HUES6 (cell line): Measurements from ENCODE around the gene AFF3.

Experiments
- H3K27ac ChIP-seq: 2 replicates; pipeline ENCODE4 v1.7.0; 2013; ENCODE audit warnings: low read depth, mild to moderate bottlenecking, low read length, inconsistent platforms
- H3K27me3 ChIP-seq: 2 replicates; pipeline ENCODE4 v1.6.1; 2013; ENCODE audit warnings: low read length; ENCODE audit not compliant: control insufficient read depth, insufficient read depth
- H3K36me3 ChIP-seq: 2 replicates; pipeline ENCODE4 v1.6.1; 2013; ENCODE audit warnings: low read length; ENCODE audit not compliant: control insufficient read depth, insufficient read depth
- H3K4me1 ChIP-seq: 2 replicates; pipeline ENCODE4 v1.6.1; 2013; ENCODE audit warnings: low read length; ENCODE audit not compliant: control insufficient read depth, insufficient read depth
- H3K4me3 ChIP-seq: 2 replicates; pipeline ENCODE4 v1.5.1; 2013; ENCODE audit warnings: low read depth, low read length
- H3K9ac ChIP-seq: one replicate; pipeline ENCODE4 v1.6.1; 2013; ENCODE audit warnings: mild to moderate bottlenecking, low read length
- H3K9me3 ChIP-seq: 2 replicates; pipeline ENCODE4 v1.6.1; 2013; ENCODE audit warnings: low read depth, low read length; ENCODE audit not compliant: control insufficient read depth, insufficient read depth

The AFF3 gene

DNA sequence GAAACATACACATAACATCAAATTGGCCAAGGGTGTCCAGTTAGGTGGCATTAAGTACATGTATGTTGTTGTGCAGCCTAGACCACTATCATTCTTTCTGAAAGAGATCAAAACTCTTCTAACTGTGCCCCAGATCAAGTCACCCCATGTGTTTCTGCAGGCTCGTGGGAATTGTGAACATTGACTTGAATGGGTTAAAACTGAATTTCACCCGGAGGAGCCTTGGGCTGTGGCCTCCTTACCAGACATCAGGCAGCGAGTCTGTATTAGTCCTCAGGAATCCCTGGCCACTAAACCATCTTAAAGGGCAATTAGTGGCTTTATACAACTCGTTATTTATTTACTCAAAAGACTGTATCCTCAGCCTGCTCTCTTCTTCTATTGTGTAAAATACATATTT lies 503.6 kb downstream of the AFF3 start:
- Histone ChIP-seq H3K4me1 (no peaks in the 10 kb centered on the region), H3K27me3 (no peaks in the 10 kb centered on the region), H3K27ac (no peak overlapping the region), H3K36me3 (no peaks in the 10 kb centered on the region), H3K9ac (no peak overlapping the region), H3K9me3 (no peaks in the 10 kb centered on the region), H3K4me3 (no peak overlapping the region)

DNA sequence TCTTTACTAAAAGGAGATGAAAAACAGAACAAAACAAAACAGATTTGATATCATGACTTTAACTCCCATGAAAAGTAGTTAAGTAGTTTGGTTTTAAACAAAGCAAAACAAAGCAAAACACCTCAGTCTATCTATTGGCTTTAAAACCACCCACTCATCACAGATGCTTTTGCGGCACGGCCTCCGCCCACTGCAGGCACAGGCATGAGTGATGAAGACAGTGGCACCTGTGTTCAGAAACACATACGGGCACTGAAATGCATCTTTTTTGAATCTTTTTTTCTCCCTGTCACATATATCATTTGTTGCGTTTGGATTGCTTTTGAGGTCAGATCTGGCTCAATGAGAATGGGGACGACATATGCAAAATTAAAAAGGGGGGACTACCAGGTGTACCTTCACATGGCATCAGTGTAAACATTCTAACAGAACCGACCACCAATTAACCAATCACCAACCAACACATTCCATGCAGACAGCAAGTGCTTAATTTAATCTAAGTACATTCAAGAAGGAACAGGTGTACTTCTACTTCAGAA lies 505.2 kb downstream of the AFF3 start:
- Histone ChIP-seq H3K36me3 (no peaks in the 10 kb centered on the region), H3K9ac (no peak overlapping the region), H3K27me3 (no peaks in the 10 kb centered on the region), H3K4me3 (no peak overlapping the region), H3K27ac (no peak overlapping the region), H3K4me1 (no peaks in the 10 kb centered on the region), H3K9me3 (no peaks in the 10 kb centered on the region)

DNA sequence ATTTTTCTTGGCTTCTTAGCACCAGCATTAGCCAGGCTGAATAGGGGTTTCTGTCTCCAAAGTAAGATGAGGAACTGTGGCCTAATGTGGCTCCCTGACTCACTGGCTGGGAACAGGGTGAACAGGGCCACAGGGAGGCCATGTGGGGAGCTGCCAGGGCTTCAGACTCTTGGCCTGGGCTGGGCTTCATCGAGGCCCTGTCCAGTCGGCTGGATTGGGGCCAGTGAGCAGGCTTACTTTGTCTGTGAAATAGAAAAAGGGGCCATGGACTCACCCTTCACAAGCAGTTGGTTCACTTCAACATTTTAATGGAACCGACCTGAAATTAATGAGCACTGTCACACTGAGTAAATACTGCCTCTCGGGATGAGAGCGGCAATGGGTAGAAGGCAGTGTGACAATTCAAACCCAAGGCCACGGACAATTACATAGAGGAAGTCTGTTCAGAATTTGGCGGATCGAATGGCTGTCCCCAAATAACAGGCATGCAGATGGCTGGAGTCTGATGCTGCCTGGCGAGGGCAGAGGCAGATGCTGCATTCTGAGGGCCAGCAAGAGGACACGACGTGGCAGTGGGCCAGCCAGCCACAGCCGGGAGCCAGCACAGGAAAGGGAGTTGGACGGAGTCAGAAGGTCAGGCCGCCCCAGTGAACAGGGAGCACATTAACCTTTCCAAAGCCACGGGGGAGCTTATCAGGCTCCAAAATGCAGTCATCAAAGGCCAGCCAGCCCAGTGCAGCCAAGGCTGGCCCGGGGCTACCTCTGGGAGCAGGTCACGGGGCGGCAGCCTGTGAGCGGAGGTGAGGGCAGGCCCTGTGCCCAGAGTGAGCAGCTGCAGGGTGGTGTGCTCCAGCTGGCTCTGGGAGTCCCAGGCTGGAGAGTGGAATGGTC lies 506.0 kb downstream of the AFF3 start:
- Histone ChIP-seq H3K27me3 (no peaks in the 10 kb centered on the region), H3K27ac (no peak overlapping the region), H3K4me1 (no peaks in the 10 kb centered on the region), H3K9ac (no peak overlapping the region), H3K9me3 (no peaks in the 10 kb centered on the region), H3K4me3 (no peak overlapping the region), H3K36me3 (no peaks in the 10 kb centered on the region)

DNA sequence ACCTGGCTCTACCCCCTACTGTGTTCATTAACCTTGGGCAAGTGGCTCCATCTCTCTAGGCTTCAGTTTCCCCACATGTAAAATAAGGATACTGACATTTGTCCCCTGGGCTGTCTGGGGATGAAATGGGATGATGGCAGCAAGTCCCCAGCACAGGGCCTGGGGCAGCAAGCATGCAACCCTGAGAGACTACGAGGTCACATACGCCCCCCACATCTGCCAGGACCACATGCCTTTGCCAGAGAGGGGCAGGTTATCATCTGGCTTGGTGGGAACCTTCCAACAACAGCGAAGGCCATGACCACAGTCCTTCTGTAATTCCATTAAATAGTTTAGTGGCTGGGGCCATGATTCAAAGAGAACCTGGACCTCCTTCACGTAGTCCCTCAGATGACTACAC lies 506.7 kb downstream of the AFF3 start:
- Histone ChIP-seq H3K9me3 (no peaks in the 10 kb centered on the region), H3K4me1 (no peaks in the 10 kb centered on the region), H3K9ac (no peak overlapping the region), H3K4me3 (no peak overlapping the region), H3K27ac (no peak overlapping the region), H3K36me3 (no peaks in the 10 kb centered on the region), H3K27me3 (no peaks in the 10 kb centered on the region)

DNA sequence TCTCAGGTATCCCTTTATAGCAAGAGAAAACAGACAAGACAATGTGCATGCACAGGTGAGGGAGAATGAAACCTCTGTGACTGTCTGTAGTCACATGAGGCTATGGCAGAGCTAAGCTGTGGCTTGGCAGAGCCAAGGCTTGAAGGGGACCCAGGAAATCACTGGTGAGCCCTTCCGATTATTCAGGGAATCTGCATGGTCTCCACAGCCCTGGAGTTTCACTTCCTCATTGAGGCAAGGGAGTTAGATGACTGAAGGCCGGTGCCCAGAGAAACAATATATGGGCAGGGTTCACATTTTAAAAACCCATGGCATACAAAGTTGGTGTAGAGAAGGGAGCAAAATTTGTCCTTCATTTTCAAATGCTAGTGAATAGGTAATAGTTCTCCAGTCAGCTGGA lies 508.2 kb downstream of the AFF3 start:
- Histone ChIP-seq H3K27me3 (no peaks in the 10 kb centered on the region), H3K4me1 (no peaks in the 10 kb centered on the region), H3K36me3 (no peaks in the 10 kb centered on the region), H3K9me3 (no peaks in the 10 kb centered on the region), H3K4me3 (no peak overlapping the region), H3K27ac (no peak overlapping the region), H3K9ac (no peak overlapping the region)

DNA sequence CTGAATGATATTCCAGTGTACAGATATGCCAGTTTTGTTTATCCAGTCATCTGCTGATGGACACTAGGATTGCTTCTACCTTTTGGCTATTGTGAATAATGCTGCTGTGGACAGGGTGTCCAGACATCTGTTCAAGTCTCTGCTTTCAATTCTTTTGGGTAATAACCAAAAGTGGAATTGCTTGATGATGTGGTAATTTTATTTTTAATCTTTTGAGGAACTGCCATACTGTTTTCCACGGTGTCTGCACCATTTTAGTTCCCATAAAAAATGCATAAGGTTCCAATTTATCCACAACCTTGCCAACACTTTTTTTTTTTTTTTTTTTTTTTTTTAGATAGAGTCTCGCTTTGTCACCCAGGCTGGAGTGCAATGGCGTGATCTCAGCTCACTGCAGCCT lies 510.7 kb downstream of the AFF3 start:
- Histone ChIP-seq H3K9me3 (no peaks in the 10 kb centered on the region), H3K36me3 (no peaks in the 10 kb centered on the region), H3K27ac (no peak overlapping the region), H3K9ac (no peak overlapping the region), H3K4me1 (no peaks in the 10 kb centered on the region), H3K4me3 (no peak overlapping the region), H3K27me3 (no peaks in the 10 kb centered on the region)

DNA sequence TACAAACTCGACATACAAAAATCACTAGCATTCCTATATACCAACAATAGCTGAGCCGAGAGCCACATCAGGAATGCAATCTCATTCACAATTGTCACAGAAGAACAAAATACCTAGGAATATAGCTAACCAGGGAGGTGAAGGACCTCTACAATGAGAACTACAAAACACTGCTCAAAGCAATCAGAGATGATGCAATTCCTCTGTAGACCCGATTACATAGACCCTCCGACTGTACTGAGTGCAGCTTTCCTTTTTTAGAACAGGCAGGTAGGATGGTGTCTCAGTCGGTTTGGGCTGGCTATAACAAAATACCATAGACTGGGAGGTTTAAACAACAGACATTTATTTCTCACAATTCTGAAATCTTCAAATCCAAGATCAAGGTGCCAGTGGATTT lies 513.1 kb downstream of the AFF3 start:
- Histone ChIP-seq H3K4me3 (no peak overlapping the region), H3K9ac (no peak overlapping the region), H3K36me3 (no peaks in the 10 kb centered on the region), H3K4me1 (no peaks in the 10 kb centered on the region), H3K9me3 (no peaks in the 10 kb centered on the region), H3K27me3 (no peaks in the 10 kb centered on the region), H3K27ac (no peak overlapping the region)

DNA sequence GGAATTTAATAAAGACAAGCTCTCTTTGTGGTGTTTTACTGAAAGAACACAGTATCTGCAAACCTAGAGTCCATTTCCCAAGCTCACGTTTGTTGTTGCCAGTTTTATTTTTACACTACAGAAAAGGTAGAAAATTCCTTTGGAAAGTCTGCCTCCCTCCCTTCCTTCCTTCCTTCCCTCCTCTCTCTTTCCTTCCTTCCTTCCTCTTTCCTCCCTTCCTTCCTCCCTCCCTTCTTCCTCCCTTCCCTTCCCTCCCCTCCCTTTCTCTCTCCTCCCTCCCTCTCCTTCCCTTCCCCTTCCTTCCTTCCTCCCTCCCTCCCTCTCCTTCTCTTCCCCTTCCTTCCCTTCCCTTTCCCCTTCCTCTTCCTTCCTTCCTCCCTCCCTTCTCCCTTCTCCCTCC lies 516.2 kb downstream of the AFF3 start:
- no peaks in the 10 kb centered on the region for H3K36me3 ChIP-seq
- H3K4me1 ChIP-seq = no peaks in the 10 kb centered on the region; the same call in 1 of the 2 replicates
- H3K9me3 ChIP-seq = no peaks in the 10 kb centered on the region
- H3K4me3 ChIP-seq = no peak overlapping the region
- no peak overlapping the region for H3K9ac ChIP-seq
- no peak overlapping the region for H3K27ac ChIP-seq
- no peaks in the 10 kb centered on the region for H3K27me3 ChIP-seq

DNA sequence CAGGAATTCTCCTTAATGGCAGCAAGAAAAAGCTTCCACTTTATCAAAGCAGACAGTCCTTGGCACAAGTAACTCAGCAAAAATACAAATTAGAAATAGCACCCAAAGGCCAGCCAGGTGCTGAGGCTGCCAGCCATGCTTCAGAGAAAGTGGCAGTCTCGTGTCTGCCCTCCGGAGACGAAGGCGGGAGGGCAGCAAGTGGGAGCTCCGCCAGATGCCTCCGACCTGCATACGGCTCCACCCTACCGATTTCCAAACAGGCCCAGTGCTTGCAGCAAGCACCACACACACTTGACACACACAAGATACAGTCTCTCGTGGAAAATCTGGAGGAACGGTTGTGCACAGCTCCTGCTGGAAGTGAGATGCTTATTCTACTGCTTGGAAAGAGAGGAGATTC lies 517.7 kb downstream of the AFF3 start:
- H3K4me1 ChIP-seq = no peaks in the 10 kb centered on the region; the same call in 1 of the 2 replicates
- H3K9ac ChIP-seq = no peak overlapping the region
- no peak overlapping the region for H3K4me3 ChIP-seq
- H3K36me3 ChIP-seq = no peaks in the 10 kb centered on the region
- H3K9me3 ChIP-seq = no peaks in the 10 kb centered on the region
- no peaks in the 10 kb centered on the region for H3K27me3 ChIP-seq
- no peak overlapping the region for H3K27ac ChIP-seq

DNA sequence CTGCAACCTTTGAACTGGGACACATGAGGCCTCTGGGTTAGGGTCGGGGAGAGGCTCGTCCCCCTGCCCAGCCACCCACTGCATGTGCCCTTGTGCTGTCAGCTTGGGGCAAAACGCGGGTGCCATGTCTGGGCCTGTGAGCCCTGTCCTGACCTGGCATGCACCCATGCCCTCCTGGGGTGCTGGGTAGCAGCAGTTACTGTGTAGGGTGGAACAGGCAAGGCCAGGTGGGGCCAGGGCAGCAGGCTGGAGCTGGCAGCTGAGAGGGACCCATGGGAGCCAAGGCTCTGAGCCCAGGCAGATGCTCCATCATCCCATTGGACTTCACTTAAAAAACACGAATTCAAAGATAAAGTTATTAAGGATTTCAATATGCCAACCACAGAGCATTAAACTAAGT lies 518.8 kb downstream of the AFF3 start:
- no peak overlapping the region for H3K4me3 ChIP-seq
- no peaks in the 10 kb centered on the region for H3K36me3 ChIP-seq
- H3K9me3 ChIP-seq = no peaks in the 10 kb centered on the region
- H3K27me3 ChIP-seq = no peaks in the 10 kb centered on the region
- no peak overlapping the region for H3K27ac ChIP-seq
- H3K9ac ChIP-seq = no peak overlapping the region
- no peaks in the 10 kb centered on the region; the same call in 1 of the 2 replicates for H3K4me1 ChIP-seq

DNA sequence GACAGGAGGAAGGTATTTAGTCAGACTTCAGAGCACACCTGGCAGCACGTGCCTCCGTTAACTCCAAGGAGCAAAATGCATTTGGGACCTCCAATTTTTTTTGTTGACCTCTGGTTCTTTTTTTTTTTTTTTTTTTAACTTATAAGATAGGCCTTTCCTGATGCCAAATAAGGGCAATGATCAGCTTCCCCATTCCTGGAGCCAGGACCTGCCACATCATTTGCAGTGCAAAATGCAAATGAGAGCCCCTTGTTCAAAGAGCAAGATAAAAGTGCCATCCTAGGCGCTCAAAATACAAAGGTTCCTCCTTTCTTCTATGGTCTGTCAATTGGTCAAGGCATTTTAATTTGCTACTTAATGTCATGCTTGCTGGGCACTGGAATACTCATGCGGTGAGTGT lies 519.4 kb downstream of the AFF3 start:
- H3K36me3 ChIP-seq = no peaks in the 10 kb centered on the region
- H3K9ac ChIP-seq = no peak overlapping the region
- no peaks in the 10 kb centered on the region for H3K27me3 ChIP-seq
- H3K4me3 ChIP-seq = no peak overlapping the region
- H3K27ac ChIP-seq = no peak overlapping the region
- H3K9me3 ChIP-seq = no peaks in the 10 kb centered on the region
- H3K4me1 ChIP-seq = no peaks in the 10 kb centered on the region; the same call in 1 of the 2 replicates
